ENCODE results near the gene MUL1. TPM values are rescaled to one million over a fixed set of nuclear protein-coding genes. Genes with fewer than 3 reads are reported as not detected.

MUL1 gene
- total RNA-seq, 2 donors from 2014 or later: 29.8 to 34.1 TPM

DNA sequence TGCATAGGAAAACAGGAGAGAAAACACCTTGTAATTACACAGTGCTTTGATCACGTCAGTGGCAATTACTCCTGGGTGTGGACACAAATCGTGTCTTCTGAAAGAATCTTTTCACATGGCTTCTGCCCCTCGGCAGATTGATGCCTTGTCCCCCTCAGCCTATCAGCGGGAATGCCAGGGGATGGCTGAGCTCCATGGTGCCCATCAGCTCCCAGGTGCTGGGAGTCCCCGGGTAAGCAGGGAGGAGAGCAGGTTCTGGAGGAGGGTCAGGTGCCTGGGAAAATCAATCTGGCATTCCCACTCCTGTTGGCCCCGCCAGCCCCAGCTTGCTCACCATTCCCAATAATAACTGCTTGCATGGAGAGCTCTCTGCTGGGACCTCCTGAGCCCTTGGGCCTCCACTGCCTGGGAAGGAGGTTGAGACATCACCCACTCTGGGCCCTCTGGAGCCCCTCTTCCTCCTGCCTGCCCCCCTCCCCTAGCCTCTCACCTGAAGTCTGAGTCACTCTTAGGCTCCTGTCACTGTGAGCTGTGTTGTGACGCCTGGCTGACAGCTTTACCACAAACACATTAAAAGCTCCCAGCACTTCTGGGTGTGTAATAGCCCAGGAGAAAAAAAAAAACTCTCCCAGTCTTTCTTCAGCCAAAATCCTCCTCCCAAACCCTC, 26.9 kb downstream of the MUL1 start:
- no peak for TF ChIP-seq CTCF (IDR thresholded peaks at IDR 0.05)
- Histone ChIP-seq H3K4me3 (no peak overlapping the region), H3K27ac (peak overlapping the region; percentile 88), H3K36me3 (no peaks in the 10 kb centered on the region), H3K9me3 (no peaks in the 10 kb centered on the region), H3K4me1 (peaks cover 19% of the 10 kb centered on the region), H3K27me3 (peaks cover 4% of the 10 kb centered on the region), H3K9ac (ENCODE audit: low read depth in 2 of 2, low read length in 2 of 2) (peak overlapping the region in 1 of 2 donors; percentile 75)
- peak; percentile 65 for DNase-seq
- intact Hi-C loops (cut with DNase I): no loop called here

- H3K4me3 ChIP-seq: no peak overlapping the region
- H3K36me3 ChIP-seq: no peaks in the 10 kb centered on the region
- intact Hi-C loops (cut with DNase I): no loop called here
- H3K4me1 ChIP-seq: peaks cover 19% of the 10 kb centered on the region
- TF ChIP-seq CTCF (IDR thresholded peaks at IDR 0.05): no peak
- H3K27me3 ChIP-seq: peaks cover 4% of the 10 kb centered on the region
- peak overlapping the region; percentile 88 for H3K27ac ChIP-seq
- no peaks in the 10 kb centered on the region for H3K9me3 ChIP-seq
- H3K9ac ChIP-seq (ENCODE audit: low read depth in 2 of 2, low read length in 2 of 2): peak overlapping the region in 1 of 2 donors; percentile 75
- peak; percentile 64 for DNase-seq
Observed at GRCh38 chr1:20480243-20480944, 27.6 kb downstream of the MUL1 start.

DNA sequence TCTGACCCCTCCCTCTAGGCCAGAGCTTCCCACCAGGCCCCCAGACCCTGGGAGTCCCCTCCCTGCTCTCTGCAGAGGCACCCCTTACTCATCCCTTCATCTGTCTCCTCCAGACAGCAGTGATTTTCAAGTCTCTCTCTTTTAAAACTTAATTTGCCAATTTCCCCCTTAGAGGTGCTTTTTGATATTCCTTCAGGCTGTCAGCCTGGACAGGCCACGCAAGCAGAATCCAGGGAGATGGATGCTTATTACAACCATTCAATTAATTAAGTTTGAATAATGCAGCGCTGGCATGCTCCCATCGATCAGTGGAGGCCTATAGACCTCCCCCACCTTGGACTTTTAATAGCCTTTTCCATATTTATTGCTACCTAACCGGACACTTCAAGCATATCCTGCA, 28.1 kb downstream of the MUL1 start:
- Histone ChIP-seq H3K9me3 (no peaks in the 10 kb centered on the region), H3K4me3 (no peak overlapping the region), H3K4me1 (peaks cover 20% of the 10 kb centered on the region), H3K27me3 (peaks cover 4% of the 10 kb centered on the region), H3K9ac (ENCODE audit: low read depth in 2 of 2, low read length in 2 of 2) (peak overlapping the region in 1 of 2 donors; percentile 75), H3K27ac (peak overlapping the region; percentile 88), H3K36me3 (no peaks in the 10 kb centered on the region)
- no peak for DNase-seq
- no peak for TF ChIP-seq CTCF (IDR thresholded peaks at IDR 0.05)
- intact Hi-C loops (cut with DNase I): no loop called here

DNA sequence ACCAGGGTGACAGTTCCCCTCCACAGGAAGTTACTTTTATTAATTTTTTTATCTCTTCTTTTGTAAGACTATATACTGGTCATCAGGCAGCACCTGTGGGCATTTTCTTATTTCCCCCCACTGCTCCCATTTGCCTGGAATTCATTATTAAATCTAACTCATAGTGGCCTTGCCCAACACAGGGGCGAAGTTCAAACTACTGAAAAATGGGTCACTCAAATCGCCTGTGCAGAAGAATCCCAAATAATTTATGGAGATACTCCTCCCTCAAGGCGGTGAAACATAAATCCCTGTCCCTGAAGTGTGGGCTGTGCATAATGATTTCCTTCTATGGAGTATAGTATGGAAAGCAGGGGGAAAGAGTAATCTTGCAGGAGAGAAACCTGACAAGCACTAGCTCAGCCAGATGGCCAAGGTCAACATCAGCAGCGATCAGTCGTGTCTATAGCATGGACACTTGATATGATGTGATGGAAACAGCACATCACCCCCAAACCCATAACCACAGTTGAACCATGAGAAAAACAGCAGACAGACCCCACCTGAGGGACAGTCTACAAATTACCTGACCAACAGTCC, 29.8 kb downstream of the MUL1 start:
- H3K27ac ChIP-seq: peak overlapping the region; percentile 79
- peak overlapping the region in 1 of 2 donors; percentile 66 for H3K9ac ChIP-seq (ENCODE audit: low read depth in 2 of 2, low read length in 2 of 2)
- peaks cover 4% of the 10 kb centered on the region for H3K27me3 ChIP-seq
- TF ChIP-seq CTCF (IDR thresholded peaks at IDR 0.05): no peak
- no peaks in the 10 kb centered on the region for H3K36me3 ChIP-seq
- H3K4me1 ChIP-seq: peaks cover 30% of the 10 kb centered on the region
- H3K9me3 ChIP-seq: no peaks in the 10 kb centered on the region
- intact Hi-C loops (cut with DNase I): no loop called here
- DNase-seq: no peak
- H3K4me3 ChIP-seq: no peak overlapping the region

GRCh38 chr1:20477348-20478056, 30.4 kb downstream of the MUL1 start:
- intact Hi-C loops (cut with DNase I): no loop called here
- Histone ChIP-seq H3K4me1 (peaks cover 30% of the 10 kb centered on the region), H3K4me3 (no peak overlapping the region), H3K27ac (peak overlapping the region; percentile 79), H3K9me3 (no peaks in the 10 kb centered on the region), H3K27me3 (peaks cover 4% of the 10 kb centered on the region), H3K9ac (ENCODE audit: low read depth in 2 of 2, low read length in 2 of 2) (peak overlapping the region in 1 of 2 donors; percentile 66), H3K36me3 (no peaks in the 10 kb centered on the region)
- DNase-seq: no peak
- no peak for TF ChIP-seq CTCF (IDR thresholded peaks at IDR 0.05)
